ENCODE measurements around the gene NAV2. TPM values are rescaled to one million over a fixed set of nuclear protein-coding genes. Genes with fewer than 3 reads are reported as not detected.

The NAV2 gene
- total RNA-seq, 1 donor: 11.2 TPM

DNA sequence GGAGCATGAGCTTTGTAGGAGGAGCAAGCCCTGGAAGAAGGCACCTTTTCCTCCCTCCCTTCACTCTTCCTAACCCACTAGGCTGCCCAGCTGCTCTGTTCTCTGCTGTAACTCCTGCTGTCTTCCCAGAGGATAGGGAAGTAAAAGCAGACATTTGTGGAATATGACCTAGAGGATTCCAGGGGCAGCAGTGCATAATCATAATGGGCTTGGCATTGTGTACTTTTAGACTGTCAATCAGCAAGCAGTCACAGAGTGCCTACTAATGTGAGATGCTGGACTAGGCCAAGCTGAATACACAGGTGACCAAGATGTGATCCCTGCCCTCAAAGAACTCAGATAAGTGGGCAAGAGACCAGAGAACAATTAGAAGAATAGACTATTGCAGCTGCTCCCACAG, 133.0 kb downstream of the NAV2 start:
- no peak for DNase-seq (ENCODE audit: low read depth)
- no peak overlapping the region for H3K4me3 ChIP-seq (ENCODE audit: low read depth, low read length)
- TF ChIP-seq, protein P1, sequence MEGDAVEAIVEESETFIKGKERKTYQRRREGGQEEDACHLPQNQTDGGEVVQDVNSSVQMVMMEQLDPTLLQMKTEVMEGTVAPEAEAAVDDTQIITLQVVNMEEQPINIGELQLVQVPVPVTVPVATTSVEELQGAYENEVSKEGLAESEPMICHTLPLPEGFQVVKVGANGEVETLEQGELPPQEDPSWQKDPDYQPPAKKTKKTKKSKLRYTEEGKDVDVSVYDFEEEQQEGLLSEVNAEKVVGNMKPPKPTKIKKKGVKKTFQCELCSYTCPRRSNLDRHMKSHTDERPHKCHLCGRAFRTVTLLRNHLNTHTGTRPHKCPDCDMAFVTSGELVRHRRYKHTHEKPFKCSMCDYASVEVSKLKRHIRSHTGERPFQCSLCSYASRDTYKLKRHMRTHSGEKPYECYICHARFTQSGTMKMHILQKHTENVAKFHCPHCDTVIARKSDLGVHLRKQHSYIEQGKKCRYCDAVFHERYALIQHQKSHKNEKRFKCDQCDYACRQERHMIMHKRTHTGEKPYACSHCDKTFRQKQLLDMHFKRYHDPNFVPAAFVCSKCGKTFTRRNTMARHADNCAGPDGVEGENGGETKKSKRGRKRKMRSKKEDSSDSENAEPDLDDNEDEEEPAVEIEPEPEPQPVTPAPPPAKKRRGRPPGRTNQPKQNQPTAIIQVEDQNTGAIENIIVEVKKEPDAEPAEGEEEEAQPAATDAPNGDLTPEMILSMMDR (IDR thresholded peaks at IDR 0.05; ENCODE audit: insufficient read depth, low read depth, low read length): no peak

DNA sequence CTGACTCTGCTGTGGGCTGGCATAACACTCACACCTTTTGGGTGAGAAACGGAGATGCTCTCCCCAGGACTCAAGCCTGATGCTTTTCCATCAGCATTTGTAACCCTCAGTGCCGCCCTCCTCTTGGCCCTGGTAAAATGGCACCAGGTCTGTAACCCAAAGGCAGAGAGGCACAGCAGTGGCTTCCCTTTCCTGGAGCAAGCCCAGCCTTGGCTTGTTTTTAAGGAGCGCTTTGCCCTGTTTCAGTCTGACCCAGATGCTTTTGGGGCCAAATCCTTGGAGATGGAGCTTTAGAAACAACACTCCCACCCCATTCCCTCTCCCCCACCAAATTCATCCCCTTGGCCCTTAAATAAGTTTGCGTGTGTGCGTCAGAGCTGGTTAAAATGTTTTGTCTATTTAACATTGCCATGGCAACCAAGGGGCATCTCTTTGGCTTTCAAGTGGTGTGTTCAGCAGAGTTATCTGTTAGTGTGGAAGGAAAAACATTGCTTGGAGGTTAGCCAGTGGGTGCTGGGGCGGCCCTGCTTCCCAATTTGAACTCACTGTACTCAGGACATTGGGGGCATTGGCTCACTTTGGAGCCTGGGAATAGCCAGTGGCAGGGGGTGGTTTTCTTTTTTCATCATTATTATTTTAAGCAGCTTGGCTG, 134.1 kb downstream of the NAV2 start:
- no peak overlapping the region for H3K4me3 ChIP-seq (ENCODE audit: low read depth, low read length)
- DNase-seq (ENCODE audit: low read depth): peak; percentile 34
- TF ChIP-seq, protein P1 (IDR thresholded peaks at IDR 0.05; ENCODE audit: insufficient read depth, low read depth, low read length): no peak

- TF ChIP-seq, protein P1 (IDR thresholded peaks at IDR 0.05; ENCODE audit: insufficient read depth, low read depth, low read length): no peak
- no peak for DNase-seq (ENCODE audit: low read depth)
Measured at GRCh38 chr11:19848219-19848618, 135.6 kb downstream of the NAV2 start.

DNA sequence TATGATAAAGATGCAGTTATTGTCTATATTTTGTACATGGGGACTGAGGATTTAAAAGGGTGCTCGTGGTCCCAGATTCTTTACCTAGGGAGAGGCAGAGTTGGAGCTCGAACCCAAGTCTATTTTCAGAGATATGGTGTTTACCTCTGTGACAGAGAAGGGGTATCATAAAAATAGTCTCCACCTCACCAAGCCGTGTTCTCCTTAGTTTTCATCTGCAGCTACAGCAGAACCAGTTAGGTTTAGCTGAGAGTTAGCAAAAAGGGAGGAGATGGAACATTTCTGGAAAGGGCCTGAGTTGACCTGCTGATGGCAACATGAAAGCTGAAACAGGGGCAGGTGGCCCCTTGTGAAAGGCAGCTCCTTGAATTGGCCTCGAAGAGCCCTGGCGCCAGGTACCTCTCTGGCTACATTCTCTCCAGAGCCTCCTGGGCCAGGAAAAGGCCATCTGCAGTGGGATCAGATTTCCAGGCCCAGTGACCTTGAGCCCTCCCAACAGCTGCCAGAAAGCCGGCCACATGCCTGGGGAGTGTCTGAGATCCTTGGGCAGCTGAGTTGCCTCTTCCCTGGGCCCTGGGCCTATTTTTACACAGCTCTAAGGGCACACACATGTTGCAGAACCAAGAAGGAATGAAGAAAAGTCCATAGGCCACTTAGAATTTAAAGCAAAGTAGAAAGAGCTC, 136.6 kb downstream of the NAV2 start:
- TF ChIP-seq, protein P1 (IDR thresholded peaks at IDR 0.05; ENCODE audit: insufficient read depth, low read depth, low read length): no peak
- H3K4me3 ChIP-seq (ENCODE audit: low read depth, low read length): no peak overlapping the region
- peak; percentile 12 for DNase-seq (ENCODE audit: low read depth)

More at GRCh38 chr11:19848219-19848618, 135.6 kb downstream of the NAV2 start:
- no peak overlapping the region for H3K4me3 ChIP-seq (ENCODE audit: low read depth, low read length)

GRCh38 chr11:19849947-19850593, 137.4 kb downstream of the NAV2 start:
- no peak for DNase-seq (ENCODE audit: low read depth)
- H3K4me3 ChIP-seq (ENCODE audit: low read depth, low read length): no peak overlapping the region
- TF ChIP-seq, protein P1 (IDR thresholded peaks at IDR 0.05; ENCODE audit: insufficient read depth, low read depth, low read length): no peak

GRCh38 chr11:19852288-19852687, 139.7 kb downstream of the NAV2 start:
- TF ChIP-seq, protein P1 (IDR thresholded peaks at IDR 0.05; ENCODE audit: insufficient read depth, low read depth, low read length): no peak
- DNase-seq (ENCODE audit: low read depth): no peak
- no peak overlapping the region for H3K4me3 ChIP-seq (ENCODE audit: low read depth, low read length)

All from fibroblast of villous mesenchyme (primary cell).